ELR (cell line): ENCODE data around the gene TEX13C.
"Not testable (repeated sequence)": the region's sequence is repeated elsewhere in the genome, so short reads cannot be mapped to it uniquely, and the experiment has no call there.

Source experiments
- DNase-seq: peaks from one replicate; pipeline ENCODE4 v3.0.0-alpha.2; 2015; ENCODE audit warnings: low read depth

Gene TEX13C

GRCh38 chrX:125319646-125320521 is at the start of gene TEX13C:
TSS of gene TEX13C (plus strand) at chrX:125319871. CDS start at chrX:125320120, 249 bp downstream.
- no peak for DNase-seq

GRCh38 chrX:125287282-125287681 is 32.4 kb upstream of the TEX13C start:
- DNase-seq: no peak

- DNase-seq: no peak
Observed at GRCh38 chrX:125288343-125288742, 31.3 kb upstream of the TEX13C start.

- peak; percentile 1 for DNase-seq
Observed at GRCh38 chrX:125289209-125289608, 30.5 kb upstream of the TEX13C start.

GRCh38 chrX:125289920-125290319 is 29.8 kb upstream of the TEX13C start:
- DNase-seq: no peak

- no peak for DNase-seq
Observed at GRCh38 chrX:125291124-125291523, 28.5 kb upstream of the TEX13C start.

GRCh38 chrX:125293850-125294780 is 25.6 kb upstream of the TEX13C start:
- peak; percentile 0 for DNase-seq

- no peak for DNase-seq
Observed at GRCh38 chrX:125295337-125295736, 24.3 kb upstream of the TEX13C start.

GRCh38 chrX:125298871-125299270 is 20.8 kb upstream of the TEX13C start:
- DNase-seq: no peak

GRCh38 chrX:125306335-125306866 is 13.3 kb upstream of the TEX13C start:
- DNase-seq: no peak

- DNase-seq: no peak
Observed at GRCh38 chrX:125308653-125309052, 11.0 kb upstream of the TEX13C start.

GRCh38 chrX:125319166-125319565 is 505 bp upstream of the TEX13C start:
- DNase-seq: not testable (repeated sequence)

- no peak for DNase-seq
Observed at GRCh38 chrX:125322431-125322830, 2.8 kb downstream of the TEX13C start.

- DNase-seq: no peak
Observed at GRCh38 chrX:125326599-125326998, 6.9 kb downstream of the TEX13C start.

GRCh38 chrX:125327891-125328290 is 8.2 kb downstream of the TEX13C start:
- no peak for DNase-seq

- no peak for DNase-seq
Observed at GRCh38 chrX:125333583-125333982, 13.9 kb downstream of the TEX13C start.

- DNase-seq: no peak
Observed at GRCh38 chrX:125340490-125340889, 20.8 kb downstream of the TEX13C start.

- no peak for DNase-seq
Observed at GRCh38 chrX:125374169-125374568, 54.5 kb downstream of the TEX13C start.
